HuH-7.5 (cell line): Measurements from ENCODE around the gene DZIP3.

Experiments
- DNase-seq: peaks from one replicate; pipeline ENCODE4 v3.0.0; 2011; ENCODE audit warnings: low spot score

The DZIP3 gene, protein sequence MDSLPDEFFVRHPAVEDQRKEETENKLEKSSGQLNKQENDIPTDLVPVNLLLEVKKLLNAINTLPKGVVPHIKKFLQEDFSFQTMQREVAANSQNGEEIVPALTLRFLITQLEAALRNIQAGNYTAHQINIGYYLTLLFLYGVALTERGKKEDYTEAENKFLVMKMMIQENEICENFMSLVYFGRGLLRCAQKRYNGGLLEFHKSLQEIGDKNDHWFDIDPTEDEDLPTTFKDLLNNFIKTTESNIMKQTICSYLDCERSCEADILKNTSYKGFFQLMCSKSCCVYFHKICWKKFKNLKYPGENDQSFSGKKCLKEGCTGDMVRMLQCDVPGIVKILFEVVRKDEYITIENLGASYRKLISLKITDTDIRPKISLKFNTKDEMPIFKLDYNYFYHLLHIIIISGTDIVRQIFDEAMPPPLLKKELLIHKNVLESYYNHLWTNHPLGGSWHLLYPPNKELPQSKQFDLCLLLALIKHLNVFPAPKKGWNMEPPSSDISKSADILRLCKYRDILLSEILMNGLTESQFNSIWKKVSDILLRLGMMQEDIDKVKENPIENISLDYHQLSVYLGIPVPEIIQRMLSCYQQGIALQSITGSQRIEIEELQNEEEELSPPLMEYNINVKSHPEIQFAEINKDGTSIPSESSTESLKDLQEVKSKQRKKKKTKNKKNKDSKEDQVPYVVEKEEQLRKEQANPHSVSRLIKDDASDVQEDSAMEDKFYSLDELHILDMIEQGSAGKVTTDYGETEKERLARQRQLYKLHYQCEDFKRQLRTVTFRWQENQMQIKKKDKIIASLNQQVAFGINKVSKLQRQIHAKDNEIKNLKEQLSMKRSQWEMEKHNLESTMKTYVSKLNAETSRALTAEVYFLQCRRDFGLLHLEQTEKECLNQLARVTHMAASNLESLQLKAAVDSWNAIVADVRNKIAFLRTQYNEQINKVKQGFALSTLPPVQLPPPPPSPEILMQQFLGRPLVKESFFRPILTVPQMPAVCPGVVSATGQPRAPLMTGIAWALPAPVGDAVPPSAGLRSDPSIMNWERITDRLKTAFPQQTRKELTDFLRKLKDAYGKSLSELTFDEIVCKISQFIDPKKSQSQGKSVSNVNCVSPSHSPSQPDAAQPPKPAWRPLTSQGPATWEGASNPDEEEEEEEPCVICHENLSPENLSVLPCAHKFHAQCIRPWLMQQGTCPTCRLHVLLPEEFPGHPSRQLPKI

DNA sequence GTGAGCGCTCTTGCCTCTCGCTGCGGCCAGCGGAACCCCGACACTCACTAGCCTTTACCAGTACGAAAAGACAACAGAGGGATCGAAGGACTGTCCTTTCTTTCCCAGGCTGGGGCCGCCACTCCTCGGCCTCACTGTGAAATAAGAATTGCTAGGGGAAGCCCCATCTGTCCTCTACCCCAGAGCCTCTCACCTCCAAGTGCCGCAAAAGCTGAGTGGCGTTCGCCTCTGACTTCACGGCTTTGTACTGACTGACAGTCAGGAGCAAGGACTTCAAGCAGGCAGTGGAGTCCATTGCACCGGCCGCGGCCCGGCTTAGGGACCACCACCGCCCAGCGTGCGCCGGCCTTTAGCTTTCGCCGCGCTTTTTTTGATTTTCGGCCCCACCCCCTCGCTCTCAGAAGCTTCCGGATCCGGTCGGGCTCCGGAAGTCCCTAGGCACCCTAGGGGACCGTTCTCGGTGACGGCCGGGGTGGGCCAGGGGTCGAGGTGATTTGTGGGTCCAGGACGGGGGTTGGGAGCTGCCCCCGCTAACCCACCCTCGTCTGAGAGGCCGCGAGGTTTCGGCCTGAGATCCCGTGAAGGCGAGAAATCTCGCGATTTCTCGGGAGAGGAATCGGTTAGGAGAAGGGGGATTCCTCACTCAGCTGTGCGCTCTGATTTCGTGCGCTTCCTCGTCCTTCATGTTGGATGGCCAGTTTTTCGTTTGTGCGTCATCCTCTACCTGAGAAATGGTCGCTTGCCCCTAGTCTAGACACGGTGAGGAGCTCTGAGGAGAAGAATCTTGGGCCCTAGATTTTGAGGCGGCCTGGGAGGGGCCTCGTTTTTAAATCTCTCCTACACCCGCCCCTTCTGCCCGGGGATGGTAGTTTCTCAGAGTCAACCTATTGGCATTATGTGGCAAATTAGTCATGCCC, at the start of gene DZIP3, which contains the start of gene CIP2A:
DZIP3 (plus strand) TSS at position 642 of the 917 bp plus-strand sequence. CDS start 15,685 bp downstream, outside the sequence.
CIP2A (minus strand) TSS at position 358 of the 917 bp plus-strand sequence; CDS start at position 295, 63 bp downstream.
- peak; percentile 71 for DNase-seq

DNA sequence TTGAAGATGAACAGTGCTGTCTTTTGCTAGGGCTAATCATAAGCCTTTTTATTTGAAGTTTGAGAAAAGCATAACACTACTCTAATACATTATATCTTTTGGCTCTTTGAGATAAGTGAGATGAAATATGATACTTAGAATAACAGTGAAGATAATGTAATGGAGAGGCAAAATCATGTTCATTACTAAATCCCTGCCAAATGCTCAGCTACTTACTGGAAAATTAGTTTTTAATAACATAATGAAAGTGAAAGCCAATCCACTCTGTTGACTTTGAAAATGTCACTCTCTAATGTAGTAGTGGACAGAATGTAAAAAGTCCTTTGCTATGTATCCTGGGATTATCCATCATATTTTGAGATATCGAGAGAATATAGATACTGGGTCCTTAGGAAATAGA, 43.3 kb upstream of the DZIP3 start:
- DNase-seq = no peak

DNA sequence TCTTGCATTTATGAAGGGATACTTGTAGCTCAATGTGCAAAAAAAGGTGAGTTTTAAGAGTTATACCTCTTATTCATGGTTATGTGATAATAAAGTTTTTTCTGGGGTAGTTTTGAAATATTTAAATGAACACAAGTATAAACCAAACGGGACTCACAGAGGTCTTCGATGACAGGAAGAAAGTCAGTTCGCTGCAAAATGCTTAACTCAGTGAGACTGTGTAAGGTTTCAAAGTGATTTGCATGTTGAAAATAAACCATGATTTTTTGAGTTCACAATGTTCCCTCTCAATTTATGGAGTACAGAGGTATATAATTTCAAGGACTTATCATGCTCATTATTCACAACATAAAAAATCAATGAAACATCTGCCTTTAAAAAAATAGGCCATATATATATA, 42.8 kb upstream of the DZIP3 start:
- no peak for DNase-seq

DNA sequence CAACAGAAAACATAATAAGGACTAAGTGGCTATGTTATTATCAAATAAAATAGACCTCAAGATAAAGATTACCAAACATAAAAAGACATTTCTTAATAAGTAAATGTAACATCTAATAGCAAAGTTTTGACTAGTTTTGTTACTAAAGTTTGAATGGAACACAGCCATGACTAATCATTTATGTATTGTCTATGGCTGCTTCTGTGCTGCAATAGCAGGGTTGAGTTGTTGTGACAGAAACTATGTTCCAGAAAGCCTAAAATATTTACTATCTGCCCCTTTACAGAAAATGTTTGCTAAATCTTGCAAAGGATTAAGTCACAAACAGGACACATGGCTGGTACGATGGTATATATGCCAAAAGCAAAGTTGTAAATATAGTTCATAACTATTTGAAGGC, 41.2 kb upstream of the DZIP3 start:
- DNase-seq = no peak

DNA sequence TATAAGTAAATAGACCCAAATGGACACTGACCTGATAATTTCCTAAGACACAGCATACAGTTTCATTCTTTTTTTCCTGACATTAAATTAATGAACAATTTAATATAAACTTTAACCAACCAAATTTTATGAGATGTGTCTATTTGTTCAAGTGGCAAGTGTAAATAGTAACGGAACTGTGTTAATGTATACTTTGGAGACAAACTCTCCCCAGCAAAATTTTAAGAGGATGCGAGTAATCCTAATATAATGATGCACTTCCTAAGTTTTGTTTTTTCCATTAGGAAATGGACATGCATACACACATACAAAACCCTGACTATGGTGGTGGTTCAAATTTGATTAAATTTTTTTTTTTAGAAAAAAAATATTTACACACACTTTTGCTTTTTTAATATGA, 40.6 kb upstream of the DZIP3 start:
- no peak for DNase-seq

DNA sequence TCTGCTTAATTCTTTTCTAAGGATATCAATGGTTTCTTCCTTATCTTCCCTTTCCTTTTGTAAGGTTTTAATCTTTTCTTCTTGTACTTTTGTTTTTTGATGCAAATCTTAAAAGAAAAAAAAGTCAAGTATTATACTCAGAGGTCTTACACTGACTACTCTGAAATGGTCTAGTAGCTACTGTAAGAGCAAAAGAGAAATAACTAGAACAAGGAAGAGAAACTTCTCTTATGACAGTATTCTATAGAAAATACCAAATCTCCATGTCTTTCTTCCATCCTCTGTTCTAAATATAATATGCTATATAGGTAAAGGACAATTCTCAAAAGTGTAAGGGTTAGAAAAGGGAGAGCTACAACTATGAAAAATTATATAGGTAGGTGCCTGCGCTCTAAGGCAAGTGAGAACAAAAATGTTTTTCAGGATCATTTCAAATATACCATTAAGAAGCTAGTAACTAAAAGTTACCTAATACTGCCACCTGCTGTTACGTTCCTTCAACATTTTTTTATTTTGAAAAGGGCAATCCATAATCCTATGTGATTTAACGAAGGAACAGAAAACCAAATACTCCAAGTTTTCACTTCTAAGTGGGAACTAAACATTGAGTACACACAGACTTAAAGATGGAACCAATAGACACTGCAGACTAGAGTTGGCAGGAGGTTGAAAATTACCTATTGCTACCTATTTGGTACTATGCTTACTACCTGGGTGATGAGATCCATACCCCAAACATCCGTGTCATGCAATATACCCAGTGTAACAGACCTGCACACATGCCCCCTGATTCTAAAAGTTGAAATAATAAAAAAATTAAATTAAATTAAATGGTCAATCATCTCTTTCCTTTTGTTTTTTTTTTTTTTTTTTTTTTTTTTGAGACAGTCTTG, 37.0 kb upstream of the DZIP3 start:
- no peak for DNase-seq

DNA sequence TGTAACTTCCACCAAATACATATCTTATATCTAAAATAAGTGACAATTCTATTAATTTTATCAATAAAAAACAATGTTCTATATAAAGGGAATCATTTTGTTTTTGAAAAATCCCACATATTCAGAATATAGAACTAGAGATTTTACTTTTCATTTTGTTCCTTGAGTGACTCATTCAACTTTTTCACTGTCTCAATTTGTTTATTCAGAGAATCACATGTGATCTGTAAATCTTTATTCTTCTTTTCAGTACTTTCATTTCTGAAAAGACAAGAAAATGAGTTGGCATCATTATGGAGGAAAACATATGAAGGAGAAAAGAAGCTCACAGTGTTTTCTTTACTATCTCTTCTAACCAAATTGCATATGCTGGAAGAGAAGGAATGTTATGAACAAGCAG, 35.3 kb upstream of the DZIP3 start:
- no peak for DNase-seq

DNA sequence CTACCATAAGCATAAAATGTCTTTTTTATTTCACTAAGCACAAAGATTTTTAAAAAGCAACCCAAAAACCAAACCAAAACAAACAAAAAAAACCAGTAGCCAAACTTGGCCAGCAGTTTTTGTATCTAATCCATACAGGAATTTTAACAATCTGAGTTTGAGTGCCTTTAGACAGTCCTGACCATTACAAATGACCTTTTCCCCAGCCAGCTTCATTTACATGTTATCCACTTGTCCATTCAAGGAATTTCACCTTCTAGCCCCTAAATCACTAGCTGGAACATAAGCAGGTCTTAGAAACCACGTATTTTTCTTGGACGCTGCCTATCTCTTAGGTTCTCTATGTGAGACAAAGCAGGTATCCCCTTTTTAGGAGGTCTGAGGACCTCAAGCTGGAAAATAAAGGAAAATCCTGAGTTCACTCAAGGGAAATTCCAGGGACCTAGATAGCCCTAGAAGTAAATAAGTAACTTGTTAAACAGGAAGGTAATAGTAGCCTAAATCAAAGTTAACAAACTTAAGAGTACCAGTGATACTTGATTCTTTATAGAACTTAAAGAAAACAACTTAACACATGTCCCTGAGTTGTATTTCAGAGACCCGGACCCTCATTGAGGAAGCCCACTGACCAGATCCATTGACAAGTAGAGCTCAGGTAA, 34.5 kb upstream of the DZIP3 start:
- DNase-seq = peak; percentile 3

DNA sequence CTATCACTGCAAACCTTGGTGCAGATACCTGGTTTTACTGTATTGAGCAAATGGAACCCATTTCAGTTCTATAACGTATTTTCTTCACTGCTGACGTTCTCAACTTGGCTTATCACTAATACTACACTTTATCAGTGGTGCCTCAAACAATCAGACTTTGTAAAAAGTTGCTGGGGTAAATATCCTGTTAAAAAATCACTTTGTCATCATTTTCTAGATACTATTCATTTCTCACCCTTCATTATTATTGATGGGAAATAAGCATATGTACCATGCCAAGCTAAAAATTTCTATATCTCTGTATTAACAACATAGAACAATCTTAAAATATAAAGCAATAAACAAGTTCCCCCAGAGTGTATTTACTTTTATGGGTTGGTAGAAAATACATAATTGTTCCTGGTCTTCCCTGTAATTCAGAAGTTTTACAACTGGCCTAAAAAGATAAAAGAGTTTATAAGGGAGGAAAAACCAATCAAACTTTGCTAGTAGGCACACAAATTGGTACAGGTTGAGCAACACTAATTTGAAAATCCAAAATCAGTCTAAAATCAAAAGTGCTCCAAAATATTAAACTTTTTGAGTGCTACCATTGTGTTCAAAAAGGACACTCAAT, 33.4 kb upstream of the DZIP3 start:
- DNase-seq = no peak

DNA sequence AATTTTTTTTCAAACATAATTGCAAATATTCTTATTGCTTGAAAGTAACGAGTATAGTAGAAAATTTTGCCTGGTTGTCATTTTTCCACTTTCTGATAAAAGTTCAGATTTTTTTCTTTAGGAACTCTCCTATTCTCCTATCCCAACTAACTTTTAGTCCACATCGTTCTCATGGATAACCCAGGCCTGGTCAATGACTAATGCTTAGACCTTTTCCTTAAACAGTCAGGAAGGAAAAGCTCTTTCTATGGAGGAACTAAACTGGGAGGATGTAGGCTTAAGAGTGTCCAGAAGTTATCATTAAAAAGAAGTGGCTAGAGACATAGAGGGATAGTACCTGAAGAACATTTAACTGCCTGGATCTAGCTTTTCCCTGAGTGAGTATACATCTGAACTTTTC, 27.0 kb upstream of the DZIP3 start:
- DNase-seq = no peak

DNA sequence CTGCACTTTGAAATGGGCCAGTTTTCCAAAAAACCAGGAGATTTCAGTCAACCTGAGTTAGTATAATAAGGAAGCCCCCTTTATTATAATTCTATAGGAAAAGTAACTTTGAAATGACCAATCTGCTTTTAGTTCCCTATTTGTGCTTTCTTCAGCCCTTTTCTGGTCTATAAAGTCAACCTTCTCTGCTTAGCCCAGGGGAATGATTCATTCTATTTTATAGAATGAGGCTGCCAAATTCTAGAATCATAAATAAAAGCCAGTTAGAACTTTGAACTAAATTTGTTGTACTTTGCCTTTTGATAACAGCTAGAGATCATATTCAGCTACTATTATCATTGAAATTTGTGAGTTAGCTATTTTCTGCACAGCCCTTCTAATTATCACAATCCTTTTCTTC, 25.0 kb upstream of the DZIP3 start:
- no peak for DNase-seq

DNA sequence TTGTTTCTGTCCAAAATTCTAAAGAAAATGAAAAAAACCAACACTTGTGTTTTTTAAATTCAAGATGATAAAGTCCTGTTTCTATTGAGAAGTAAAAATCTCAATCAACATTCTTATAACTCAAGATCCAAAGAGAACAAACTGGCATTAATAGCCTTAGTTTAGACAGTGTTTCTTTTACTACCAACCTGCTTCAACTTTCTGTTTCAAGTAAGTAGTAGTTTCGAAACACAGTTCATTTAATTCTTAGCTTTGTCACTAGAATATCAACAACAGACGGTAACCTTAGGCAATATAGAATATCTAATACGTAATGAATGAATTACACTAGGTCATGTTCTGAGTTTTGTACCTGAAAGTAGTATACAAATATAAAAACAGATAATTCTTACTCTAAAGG, 24.0 kb upstream of the DZIP3 start:
- no peak for DNase-seq

DNA sequence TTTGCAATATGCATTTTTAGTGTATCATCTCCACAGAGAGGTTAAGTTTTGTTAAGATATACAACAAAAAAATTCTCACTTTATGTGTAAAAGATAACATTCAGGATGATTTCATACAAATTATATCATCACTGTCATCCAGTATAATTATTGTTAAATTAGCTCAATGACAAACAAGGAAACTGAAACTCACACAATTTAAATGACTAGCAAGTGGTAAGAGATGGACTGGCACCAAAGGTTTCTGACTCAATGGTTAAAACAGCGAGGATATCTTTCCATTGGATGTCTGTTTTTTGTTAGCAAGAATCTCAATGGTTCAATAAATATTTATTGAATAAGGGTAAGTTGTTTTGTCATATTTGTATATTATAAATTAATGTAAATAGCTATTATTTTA, 22.9 kb upstream of the DZIP3 start:
- no peak for DNase-seq

DNA sequence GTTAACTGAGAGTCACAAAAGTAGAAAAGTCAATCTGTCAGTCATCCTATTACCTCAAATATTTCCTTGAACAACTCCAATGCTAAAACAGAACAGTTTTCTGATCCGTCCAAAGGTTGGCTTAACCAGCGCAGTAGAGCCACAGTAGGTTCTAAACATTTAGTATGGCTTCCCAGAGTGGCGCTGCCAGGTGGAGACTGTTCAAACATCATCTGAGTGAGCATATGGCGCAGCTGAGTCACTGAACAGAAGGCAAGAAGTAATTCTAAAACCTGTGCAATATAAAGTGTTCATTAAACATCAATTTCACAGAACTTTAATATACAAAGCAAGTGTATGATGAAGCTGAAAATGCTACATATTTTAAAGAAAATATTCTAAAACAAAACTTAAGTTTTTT, 20.2 kb upstream of the DZIP3 start:
- no peak for DNase-seq

DNA sequence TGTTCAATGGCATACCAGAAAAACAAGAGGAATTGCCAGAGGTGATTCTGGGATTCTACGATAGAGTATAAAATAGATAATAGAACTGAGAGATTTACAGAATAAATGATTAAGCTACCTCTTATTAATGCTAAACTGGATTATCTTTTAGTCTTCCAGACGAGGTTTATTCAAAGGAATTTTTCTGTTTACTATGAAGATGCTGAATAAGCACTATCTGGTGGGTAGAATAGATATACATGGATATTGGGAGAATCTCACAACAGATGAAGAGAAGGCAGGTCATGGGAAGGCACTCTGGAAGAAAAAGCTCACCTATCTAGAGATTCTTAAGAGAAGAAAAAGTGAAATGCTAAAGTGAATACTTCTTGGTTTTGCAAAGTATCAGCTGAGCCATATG, 11.5 kb upstream of the DZIP3 start:
- DNase-seq = no peak

DNA sequence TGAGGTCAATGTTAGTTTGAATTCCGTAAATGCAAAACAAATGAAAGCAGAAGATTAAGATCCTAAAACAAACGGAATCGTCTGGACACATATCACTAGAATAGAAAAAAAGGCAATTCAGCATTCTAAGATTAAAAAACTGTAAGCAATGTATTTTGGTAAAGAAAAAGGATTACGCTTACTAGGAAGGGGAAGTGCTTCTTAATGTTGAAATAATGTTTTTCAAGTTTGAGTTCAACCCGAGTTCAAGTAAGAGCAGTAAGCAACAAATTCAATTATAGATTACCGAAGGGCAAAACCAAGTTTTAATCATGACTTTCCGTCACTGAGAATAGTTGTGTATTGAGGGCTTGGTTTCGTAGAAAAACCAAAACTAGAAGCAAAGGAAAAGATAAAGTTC, 921 bp upstream of the DZIP3 start:
- no peak for DNase-seq

DNA sequence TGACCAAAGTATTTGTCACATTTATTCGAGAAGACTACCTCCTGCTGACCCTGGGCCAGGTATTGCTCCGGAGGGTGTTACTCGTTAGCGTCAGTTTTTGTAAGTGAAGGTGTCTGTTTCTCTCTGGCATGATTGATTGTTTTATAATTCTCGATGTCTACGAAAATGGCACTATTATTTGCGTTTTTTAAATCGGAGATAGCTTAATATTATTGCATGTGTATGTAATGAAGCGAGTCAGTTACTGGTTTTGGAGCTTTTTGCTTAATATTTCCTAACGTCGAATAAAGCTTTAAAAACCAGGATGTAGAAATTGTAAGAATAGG, 439 bp downstream of the DZIP3 start:
- no peak for DNase-seq

DNA sequence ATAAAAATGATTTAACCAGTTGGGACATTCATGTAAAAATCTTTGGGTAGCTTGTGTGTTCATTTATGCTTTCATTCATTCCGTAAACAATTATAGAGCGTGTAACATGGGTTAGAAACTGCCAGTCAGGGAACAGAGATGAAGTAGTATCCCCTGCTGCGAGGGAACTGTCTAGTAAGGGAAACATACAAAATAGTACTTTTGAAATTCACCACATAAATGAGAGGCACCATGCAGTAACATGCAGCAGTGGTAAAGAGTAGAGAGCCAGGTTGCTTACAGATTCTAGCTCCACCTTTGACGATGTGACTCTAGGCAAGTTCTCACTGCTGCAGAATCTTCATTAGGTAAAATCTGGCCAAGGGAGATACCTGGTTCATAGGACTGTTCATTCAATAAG, 938 bp downstream of the DZIP3 start:
- no peak for DNase-seq

DNA sequence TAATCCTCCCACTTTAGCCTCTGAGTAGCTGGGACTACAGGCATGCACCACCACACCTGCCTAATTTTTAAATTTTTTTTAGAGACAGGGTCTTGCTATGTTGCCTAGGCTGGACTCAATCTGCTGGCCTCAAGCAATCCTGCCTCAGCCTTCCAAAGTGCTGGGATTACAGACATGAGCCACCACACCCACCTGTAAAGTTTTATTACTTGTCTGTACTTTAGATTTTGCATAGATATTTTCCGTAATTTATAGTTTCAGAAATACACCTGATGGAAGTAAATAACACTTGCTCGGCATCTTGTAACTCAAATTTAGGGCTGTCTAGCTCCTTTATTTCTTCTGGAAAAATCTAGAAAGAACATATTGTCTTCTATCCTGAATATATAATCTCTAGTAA, 5.8 kb downstream of the DZIP3 start:
- DNase-seq = no peak

DNA sequence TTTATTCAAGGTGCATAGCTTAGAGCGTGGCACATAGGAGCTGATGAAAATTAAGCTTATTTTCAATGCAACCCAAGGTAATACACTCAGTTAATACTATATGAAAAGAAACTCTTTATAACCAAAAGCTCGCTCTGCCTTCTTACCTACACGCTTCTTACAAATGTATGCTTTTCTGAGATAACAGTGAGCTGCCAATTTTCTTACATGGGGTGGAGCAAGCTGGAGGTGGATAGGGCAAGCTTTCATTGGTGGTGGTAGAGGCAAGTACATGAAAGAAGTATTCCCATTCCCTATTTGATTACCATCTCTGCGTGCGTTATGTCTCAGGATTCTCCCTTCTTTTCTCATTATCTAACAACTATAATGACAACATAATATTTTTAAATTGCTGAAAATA, 8.9 kb downstream of the DZIP3 start:
- DNase-seq = no peak
